Keratinocyte (primary cell): Measurements from ENCODE around the gene JTB.

Source experiments
- CTCF ChIP-seq, 3 experiments: IDR thresholded peaks in 1 of 3; conservative IDR thresholded peaks in 1 of 3; optimal IDR thresholded peaks in 1 of 3; 2 replicates in 2 of 3; 3 replicates in 1 of 3; pipeline versions ENCODE3 to v1.5.1; 2011; ENCODE audit warnings: low read length in 3 of 3, mild to moderate bottlenecking in 3 of 3, moderate library complexity in 2 of 3, control low read depth in 1 of 3, inconsistent platforms in 1 of 3; ENCODE audit not compliant: insufficient read depth in 2 of 3; ENCODE audit errors: extremely low read depth in 1 of 3
- EZH2 ChIP-seq: IDR thresholded peaks from one replicate; pipeline ENCODE4 v1.6.1; 2012; ENCODE audit warnings: inconsistent platforms, mild to moderate bottlenecking, low read length, moderate library complexity

DNA sequence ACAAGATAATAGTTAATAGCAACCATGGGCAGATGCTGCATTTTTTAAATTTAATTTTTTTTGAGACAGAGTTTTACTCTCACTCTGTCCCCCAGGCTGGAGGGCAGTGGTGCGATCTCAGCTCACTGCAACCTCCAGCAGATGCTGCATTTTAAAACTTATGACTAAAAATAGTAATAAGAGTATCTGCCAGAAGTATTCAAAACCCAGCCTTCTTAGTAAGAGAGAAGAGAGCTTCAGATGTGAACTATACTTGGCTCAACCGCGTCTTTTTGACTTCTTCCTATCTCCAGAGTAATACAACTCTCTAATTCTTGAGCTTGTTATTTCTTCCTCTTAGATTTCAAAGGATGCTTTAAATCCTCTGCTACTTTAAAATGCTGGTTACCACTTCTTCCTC lies 17.7 kb upstream of the JTB start:
- TF ChIP-seq CTCF (optimal IDR thresholded peaks at IDR 0.05 in 1 of 3, IDR thresholded peaks at IDR 0.05 in 1 of 3, conservative IDR thresholded peaks at IDR 0.05 in 1 of 3; ENCODE audit: extremely low read depth in 1 of 3, insufficient read depth in 2 of 3, low read length in 3 of 3): no peak
- no peak for TF ChIP-seq EZH2
